Endothelial cell of umbilical vein (primary cell): ENCODE results near the gene BTBD2. TPM values are rescaled to one million over a fixed set of nuclear protein-coding genes. Genes with fewer than 3 reads are reported as not detected.

ENCODE experiments used
- BruUV-seq: library from RNA; stranded (reverse); fragments of 400-500 nt; replicated peaks from 2 replicates; lab custom pipeline; 2021; lab: Mats Ljungman, UMichigan
- CTCF ChIA-PET: fragments of 300-600, 350-600 bp; sonication (Branson Sonifier 250); formaldehyde crosslinking; loops from one replicate; lab custom pipeline; 2021; ENCODE audit warnings: antibody characterized with exemption, inconsistent platforms; lab: Charles Lee
- POLR2A ChIA-PET: fragments of 300-600, 350-600 bp; sonication (Branson Sonifier 250); formaldehyde crosslinking; loops from one replicate; lab custom pipeline; 2021; ENCODE audit warnings: antibody characterized with exemption, inconsistent platforms; lab: Charles Lee
- DNase-seq: peaks from one replicate; pipeline ENCODE4 v3.0.0-alpha.2; 2011; ENCODE audit warnings: low read depth, low spot score
- FAIRE-seq: peaks from 2 replicates; lab custom pipeline; 2011; peaks lifted over from hg19 to GRCh38; lab: Jason Lieb, UNC
- H2AFZ ChIP-seq: 2 replicates; pipeline ENCODE4 v1.6.0; 2012; ENCODE audit warnings: low read depth, low read length, control low read depth, inconsistent platforms
- H3K27ac ChIP-seq: 2 replicates; pipeline ENCODE4 v1.5.1; 2011; ENCODE audit warnings: low read depth, mild to moderate bottlenecking, control low read depth, low read length, moderate library complexity; ENCODE audit not compliant: insufficient read depth
- H3K27me3 ChIP-seq, 2 experiments: 2 replicates each; pipeline versions ENCODE4 v1.6.0 to v1.6.1; 2011; ENCODE audit warnings: low read length in 2 of 2, mixed read lengths in 1 of 2; ENCODE audit not compliant: control insufficient read depth in 2 of 2, insufficient read depth in 2 of 2
- H3K36me3 ChIP-seq, 2 experiments: 2 replicates in 1 of 2; 3 replicates in 1 of 2; pipeline ENCODE4 v1.5.1; 2011; ENCODE audit warnings: low read length in 2 of 2, mild to moderate bottlenecking in 1 of 2, moderate library complexity in 1 of 2; ENCODE audit not compliant: control insufficient read depth in 2 of 2, insufficient read depth in 2 of 2; ENCODE audit errors: extremely low read depth in 1 of 2
- H3K4me1 ChIP-seq: 3 replicates; pipeline ENCODE4 v1.5.1; 2011; ENCODE audit warnings: mild to moderate bottlenecking, low read length; ENCODE audit not compliant: control insufficient read depth, insufficient read depth; ENCODE audit errors: extremely low read depth
- H3K4me2 ChIP-seq: 2 replicates; pipeline ENCODE4 v1.6.1; 2011; ENCODE audit warnings: low read length, control low read depth, mixed read lengths; ENCODE audit not compliant: insufficient read depth
- H3K4me3 ChIP-seq, 3 experiments: fragments of 200-600 bp in 1 of 3; sonication (generic), shearing (Covaris generic) in 1 of 3; replicated peaks in 1 of 3; 2 replicates each; pipeline ENCODE4 v1.5.1; 2011 to 2016; ENCODE audit warnings: control low read depth in 3 of 3, low read length in 3 of 3, mild to moderate bottlenecking in 2 of 3, inconsistent platforms in 1 of 3, low read depth in 1 of 3, moderate library complexity in 1 of 3; ENCODE audit not compliant: insufficient read depth in 1 of 3
- H3K79me2 ChIP-seq: 2 replicates; pipeline ENCODE4 v1.6.0; 2012; ENCODE audit warnings: low read length, inconsistent platforms; ENCODE audit not compliant: control insufficient read depth, insufficient read depth
- H3K9ac ChIP-seq: replicated peaks from 2 replicates; pipeline ENCODE3; 2011; ENCODE audit warnings: low read length, control low read depth; ENCODE audit not compliant: insufficient read depth; ENCODE audit errors: extremely low read depth
- H3K9me1 ChIP-seq: replicated peaks from 3 replicates; pipeline ENCODE4 v1.6.0; 2011; ENCODE audit warnings: mild to moderate bottlenecking, low read length; ENCODE audit not compliant: control insufficient read depth, insufficient read depth; ENCODE audit errors: extremely low read depth
- H3K9me3 ChIP-seq: replicated peaks from 2 replicates; pipeline ENCODE4 v1.5.1; 2012; ENCODE audit warnings: low read length, inconsistent platforms; ENCODE audit not compliant: control insufficient read depth, insufficient read depth
- H4K20me1 ChIP-seq: replicated peaks from 2 replicates; pipeline ENCODE3; 2011; ENCODE audit warnings: mild to moderate bottlenecking, low read length; ENCODE audit not compliant: control insufficient read depth, insufficient read depth; ENCODE audit errors: extremely low read depth
- CTCF ChIP-seq, 2 donors: IDR thresholded peaks; 1 replicate in 1 of 2; 2 replicates in 1 of 2; pipeline ENCODE4 v1.5.1; 2011; ENCODE audit warnings: low read length in 2 of 2, mild to moderate bottlenecking in 2 of 2, moderate library complexity in 2 of 2, control low read depth in 1 of 2, inconsistent platforms in 1 of 2, low read depth in 1 of 2; ENCODE audit not compliant: insufficient read depth in 1 of 2; ENCODE audit errors: extremely low read depth in 1 of 2
- FOS ChIP-seq: IDR thresholded peaks from 2 replicates; pipeline ENCODE4 v1.6.1; 2011; ENCODE audit warnings: mild to moderate bottlenecking, low read length, moderate library complexity, borderline replicate concordance; ENCODE audit not compliant: insufficient read depth
- GATA2 ChIP-seq: IDR thresholded peaks from 2 replicates; pipeline ENCODE4 v1.7.0; 2011; ENCODE audit warnings: low read depth, mild to moderate bottlenecking, moderate library complexity, mixed read lengths, low read length; ENCODE audit not compliant: insufficient read length, insufficient read depth
- JUN ChIP-seq: IDR thresholded peaks from 2 replicates; pipeline ENCODE4 v1.6.1; 2011; ENCODE audit warnings: borderline replicate concordance, low read depth; ENCODE audit not compliant: insufficient read length, insufficient read depth
- MAX ChIP-seq: IDR thresholded peaks from 2 replicates; pipeline ENCODE4 v1.6.1; 2011; ENCODE audit not compliant: insufficient read depth, insufficient read length
- MYC ChIP-seq: IDR thresholded peaks from one replicate; pipeline ENCODE4 v1.6.1; 2011; ENCODE audit warnings: mild to moderate bottlenecking, low read depth, low read length
- POLR2A ChIP-seq: IDR thresholded peaks from 2 replicates; pipeline ENCODE4 v1.6.1; 2012; ENCODE audit warnings: low read depth, mild to moderate bottlenecking, control low read depth, low read length
- POLR2AphosphoS5 ChIP-seq: IDR thresholded peaks from 2 replicates; pipeline ENCODE4 v1.6.1; 2012; ENCODE audit warnings: low read depth, mild to moderate bottlenecking, control low read depth, low read length, moderate library complexity; ENCODE audit not compliant: insufficient read depth
- dilution Hi-C: fragments of 300-500 bp; cut with MboI; formaldehyde crosslinking; loops from one replicate; pipeline ENCODE4 v1.15.0; 2019; ENCODE audit warnings: low sequenced_read_pairs; ENCODE audit not compliant: extremely low pct_ligation_motif_present
- intact Hi-C: fragments of 100-400 bp; cut with micrococcal nuclease; formaldehyde crosslinking; loops from one replicate; pipeline ENCODE4 v1.10.0; 2022
- polyA plus RNA-seq, 4 experiments: library from polyadenylated mRNA; depleted of rRNA in 3 of 4; stranded (reverse) in 3 of 4; unstranded in 1 of 4; fragments of >200 nt; gene quantifications; 2 replicates each; pipeline versions ENCODE4 v1.2.1 to v1.2.3, GENCODE V29; 2011 to 2012; ENCODE audit warnings: missing spikeins in 1 of 4
- total RNA-seq: library from RNA; stranded (reverse); gene quantifications from 2 replicates; pipeline ENCODE4 v1.2.3, GENCODE V29; 2021

BTBD2 gene
- total and polyA plus RNA-seq, 2 donors (not counting 3 experiments of a cell fraction or from before 2014, with no cell fraction given), result 59.2 to 78.2 TPM

GRCh38 chr19:2042485-2043250 is 27.2 kb upstream of the BTBD2 start:
- no peak overlapping the region for H3K9ac ChIP-seq
- POLR2A ChIA-PET, result interaction anchor here (1.3 kb wide), 1 partner anchor 9 kb away, joined by 3 read pairs; no protein-coding TSS in a partner anchor

More at GRCh38 chr19:2042485-2043250, 27.2 kb upstream of the BTBD2 start:
- Histone ChIP-seq H3K9me1 (no peaks in the 10 kb centered on the region), H4K20me1 (no peaks in the 10 kb centered on the region), H3K27me3 (no peaks in the 10 kb centered on the region), H3K79me2 (peaks cover 19% of the 10 kb centered on the region), H3K4me2 (no peak overlapping the region), H3K9me3 (no peaks in the 10 kb centered on the region), H3K4me3 (no peak overlapping the region), H3K4me1 (peaks cover 23% of the 10 kb centered on the region), H3K36me3 (peaks cover 4 to 60% of the 10 kb centered on the region in 2 experiments), H3K27ac (peak overlapping the region; percentile 9), H2AFZ (no peak overlapping the region)
- intact Hi-C loops (loop anchor here (1.0 kb wide), 1 partner anchor 9 kb away; the partner anchor contains the start of gene MKNK2), dilution Hi-C loops (no loop called here)
- no peak for TF ChIP-seq CTCF (IDR thresholded peaks at IDR 0.05; ENCODE audit: extremely low read depth in 1 of 2, insufficient read depth in 1 of 2, low read depth in 1 of 2, low read length in 2 of 2)
- TF ChIP-seq JUN, result no peak
- TF ChIP-seq POLR2A, result no peak
- no peak for TF ChIP-seq GATA2
- TF ChIP-seq FOS, result no peak
- no peak for TF ChIP-seq POLR2AphosphoS5
- no peak for TF ChIP-seq MAX
- no peak for TF ChIP-seq MYC
- no peak for FAIRE-seq
- DNase-seq, result no peak
- no TSS peak for BruUV-seq
- CTCF ChIA-PET, result interaction anchor here (0.7 to 1.1 kb wide), 3 partner anchors 10 to 219 kb away, joined by 4 to 6 read pairs (median 5); no protein-coding TSS in a partner anchor
